ENCODE data around the gene ZNF683.

The ZNF683 gene

DNA sequence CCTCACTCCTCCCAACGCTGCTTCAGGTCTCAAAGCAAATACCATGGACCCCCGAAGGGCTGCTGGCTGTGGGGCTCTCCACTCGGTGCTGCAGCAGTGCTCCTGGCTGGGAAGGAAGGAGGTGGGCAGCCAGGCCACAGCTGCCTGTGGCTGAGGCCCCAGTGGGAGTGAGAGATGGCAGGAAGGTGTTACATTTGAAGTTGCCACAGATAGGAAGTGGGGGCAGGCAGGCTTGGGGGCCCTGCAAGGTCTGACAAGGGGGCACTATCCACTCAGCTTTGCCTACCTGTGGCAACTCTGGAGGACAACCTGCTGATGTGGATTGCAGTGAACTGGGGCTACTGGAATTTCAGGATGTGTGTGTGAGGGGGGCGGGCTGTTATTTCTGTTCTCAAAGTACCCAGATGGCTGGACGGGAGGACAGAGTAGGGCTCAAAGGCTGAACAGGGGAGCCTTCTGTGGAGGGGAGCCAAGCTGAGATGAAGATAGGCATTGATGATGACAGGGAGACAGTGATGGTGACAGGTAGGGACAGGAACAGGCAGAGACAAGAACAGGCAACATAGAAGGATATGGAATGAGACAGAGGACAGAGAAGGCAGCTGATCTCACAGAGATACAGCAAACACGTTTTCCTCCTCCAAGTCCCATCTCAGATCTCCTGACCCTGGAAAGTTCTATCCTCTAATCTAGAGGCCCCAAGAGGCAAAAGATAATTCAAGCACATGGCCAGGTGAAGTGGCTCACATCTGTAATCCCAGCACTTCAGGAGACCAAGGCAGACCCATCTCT is 1.8 kb downstream of the ZNF683 start:
- WGBS, 2 experiments, result 80 to 82% methylated on average over 6 of the region's 6 CpGs
- no peak overlapping the region for H3K27ac ChIP-seq (ENCODE audit: insufficient read depth, low read depth, low read length, poor library complexity, severe bottlenecking)
- H3K4me1 ChIP-seq (ENCODE audit: control insufficient read depth, insufficient read depth, low read length), result no peaks in the 10 kb centered on the region
- H3K36me3 ChIP-seq (ENCODE audit: control insufficient read depth, insufficient read depth, low read length), result no peaks in the 10 kb centered on the region
- no peak overlapping the region for H3K4me3 ChIP-seq (ENCODE audit: insufficient read depth, low read depth, low read length)
- H3K9me3 ChIP-seq (ENCODE audit: control insufficient read depth, low read length), result no peaks in the 10 kb centered on the region
- no peaks in the 10 kb centered on the region for H3K27me3 ChIP-seq (ENCODE audit: control insufficient read depth, insufficient read depth, low read length, poor library complexity, severe bottlenecking)

- no peaks in the 10 kb centered on the region for H3K9me3 ChIP-seq (ENCODE audit: control insufficient read depth, low read length)
- H3K36me3 ChIP-seq (ENCODE audit: control insufficient read depth, insufficient read depth, low read length), result no peaks in the 10 kb centered on the region
- no peak overlapping the region for H3K27ac ChIP-seq (ENCODE audit: insufficient read depth, low read depth, low read length, poor library complexity, severe bottlenecking)
- H3K27me3 ChIP-seq (ENCODE audit: control insufficient read depth, insufficient read depth, low read length, poor library complexity, severe bottlenecking), result no peaks in the 10 kb centered on the region
- WGBS, 2 experiments, result 94 to 98% methylated on average over 3 of the region's 3 CpGs
- H3K4me1 ChIP-seq (ENCODE audit: control insufficient read depth, insufficient read depth, low read length), result no peaks in the 10 kb centered on the region
- H3K4me3 ChIP-seq (ENCODE audit: insufficient read depth, low read depth, low read length), result no peak overlapping the region
These were observed 4.1 kb downstream of the ZNF683 start for GRCh38 chr1:26368486-26368885.

DNA sequence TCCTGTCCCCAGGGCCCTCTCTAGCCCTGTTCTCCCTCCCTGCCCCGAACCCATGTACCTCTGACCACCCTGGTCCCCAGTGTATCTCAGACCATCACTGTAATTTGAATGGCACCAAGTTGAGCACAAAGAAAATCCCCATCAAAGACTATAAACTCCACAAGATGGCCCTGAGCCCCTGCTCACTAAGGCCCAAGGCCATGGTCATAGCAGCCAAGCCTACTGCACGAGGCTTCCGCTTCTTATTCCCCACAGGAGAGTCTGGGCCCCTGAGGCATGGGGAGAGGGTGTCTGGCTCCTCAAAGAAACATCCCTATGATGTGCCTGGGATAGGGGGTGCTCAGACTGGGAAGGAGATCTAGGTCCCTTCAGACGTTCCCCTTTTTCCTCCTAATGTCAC is 4.5 kb downstream of the ZNF683 start:
- H3K4me1 ChIP-seq (ENCODE audit: control insufficient read depth, insufficient read depth, low read length), result no peaks in the 10 kb centered on the region
- H3K9me3 ChIP-seq (ENCODE audit: control insufficient read depth, low read length), result no peaks in the 10 kb centered on the region
- no peaks in the 10 kb centered on the region for H3K36me3 ChIP-seq (ENCODE audit: control insufficient read depth, insufficient read depth, low read length)
- H3K27ac ChIP-seq (ENCODE audit: insufficient read depth, low read depth, low read length, poor library complexity, severe bottlenecking), result no peak overlapping the region
- 89 to 91% methylated on average over 4 of the region's 4 CpGs for WGBS, 2 experiments
- no peak overlapping the region for H3K4me3 ChIP-seq (ENCODE audit: insufficient read depth, low read depth, low read length)
- peaks cover under 1% of the 10 kb centered on the region for H3K27me3 ChIP-seq (ENCODE audit: control insufficient read depth, insufficient read depth, low read length, poor library complexity, severe bottlenecking)

DNA sequence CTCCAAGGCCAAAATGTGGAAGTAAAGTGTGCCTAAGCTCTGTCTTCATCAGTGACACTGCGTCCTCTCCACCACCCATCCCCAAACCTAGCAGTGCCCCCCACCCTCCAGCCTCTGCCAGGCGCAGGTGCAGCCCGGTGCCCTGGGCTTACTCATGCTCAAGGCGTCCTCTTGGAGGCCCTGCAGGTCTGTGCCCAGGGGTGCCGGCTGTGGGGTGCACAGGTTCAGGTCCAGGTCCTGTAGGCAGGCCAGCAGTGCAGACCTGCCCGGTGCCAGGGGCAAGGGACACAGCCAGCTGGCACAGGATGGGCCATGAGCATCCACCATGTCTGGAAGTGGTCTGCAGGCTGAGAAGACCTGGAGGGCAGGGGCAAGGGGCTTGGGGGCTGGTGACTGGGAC is 5.1 kb downstream of the ZNF683 start:
- Histone ChIP-seq H3K36me3 (ENCODE audit: control insufficient read depth, insufficient read depth, low read length) (no peaks in the 10 kb centered on the region), H3K4me3 (ENCODE audit: insufficient read depth, low read depth, low read length) (no peak overlapping the region), H3K4me1 (ENCODE audit: control insufficient read depth, insufficient read depth, low read length) (no peaks in the 10 kb centered on the region), H3K27me3 (ENCODE audit: control insufficient read depth, insufficient read depth, low read length, poor library complexity, severe bottlenecking) (peaks cover 6% of the 10 kb centered on the region), H3K9me3 (ENCODE audit: control insufficient read depth, low read length) (no peaks in the 10 kb centered on the region), H3K27ac (ENCODE audit: insufficient read depth, low read depth, low read length, poor library complexity, severe bottlenecking) (no peak overlapping the region)
- 92% methylated on average over 6 of the region's 6 CpGs for WGBS, 2 experiments

GRCh38 chr1:26364956-26365355 is 7.6 kb downstream of the ZNF683 start:
- no peak overlapping the region for H3K27ac ChIP-seq (ENCODE audit: insufficient read depth, low read depth, low read length, poor library complexity, severe bottlenecking)
- H3K4me1 ChIP-seq (ENCODE audit: control insufficient read depth, insufficient read depth, low read length), result peaks cover 6% of the 10 kb centered on the region
- no peaks in the 10 kb centered on the region for H3K36me3 ChIP-seq (ENCODE audit: control insufficient read depth, insufficient read depth, low read length)
- WGBS, 2 experiments, result 92 to 94% methylated on average over 9 of the region's 9 CpGs
- H3K4me3 ChIP-seq (ENCODE audit: insufficient read depth, low read depth, low read length), result no peak overlapping the region
- peaks cover 31% of the 10 kb centered on the region for H3K27me3 ChIP-seq (ENCODE audit: control insufficient read depth, insufficient read depth, low read length, poor library complexity, severe bottlenecking)
- no peaks in the 10 kb centered on the region for H3K9me3 ChIP-seq (ENCODE audit: control insufficient read depth, low read length)

DNA sequence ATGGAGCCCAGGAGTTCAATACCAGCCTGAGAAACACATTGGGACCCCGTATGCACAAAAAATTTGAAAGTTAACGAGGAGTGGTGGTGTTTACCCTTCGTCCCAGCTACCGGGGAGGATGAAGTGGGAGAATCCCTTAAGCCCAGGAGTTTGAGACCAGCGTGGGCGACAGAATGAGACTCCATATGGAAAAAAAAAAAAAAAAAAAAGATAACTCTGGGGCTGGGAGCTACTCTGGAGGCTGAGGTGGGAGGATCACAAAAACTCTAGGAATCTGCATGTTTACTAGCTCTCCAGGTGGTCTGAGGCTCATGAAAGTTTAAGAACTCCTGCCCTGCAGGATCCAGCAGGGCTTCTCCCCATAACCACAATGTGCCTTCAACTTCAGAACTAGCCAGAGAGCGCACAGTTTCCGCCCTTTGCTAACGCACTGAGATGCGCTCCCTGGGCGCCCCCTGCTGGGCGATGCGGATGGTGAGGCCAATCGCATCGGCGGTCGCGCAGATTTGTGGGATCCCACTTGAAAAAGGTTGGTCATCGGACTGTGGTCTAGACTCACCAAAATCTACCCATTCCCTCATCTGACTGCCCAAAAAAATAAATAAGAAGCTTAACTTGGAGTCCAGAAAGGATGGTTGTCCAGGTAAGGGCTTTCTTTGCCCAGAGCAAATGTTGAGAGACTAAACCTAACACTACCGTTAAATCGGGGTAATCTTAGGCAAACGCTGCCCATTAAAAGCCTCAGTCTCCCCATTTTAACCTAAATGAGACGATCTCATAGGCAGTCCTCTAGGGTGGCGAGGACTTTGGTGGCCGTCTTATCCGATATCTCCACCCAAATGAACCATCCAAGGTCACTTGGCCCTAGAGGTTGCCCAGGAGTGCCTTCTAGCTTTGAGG is 8.8 kb downstream of the ZNF683 start:
- H3K4me1 ChIP-seq (ENCODE audit: control insufficient read depth, insufficient read depth, low read length), result peaks cover 6% of the 10 kb centered on the region
- peaks cover 42% of the 10 kb centered on the region for H3K27me3 ChIP-seq (ENCODE audit: control insufficient read depth, insufficient read depth, low read length, poor library complexity, severe bottlenecking)
- H3K4me3 ChIP-seq (ENCODE audit: insufficient read depth, low read depth, low read length), result no peak overlapping the region
- H3K9me3 ChIP-seq (ENCODE audit: control insufficient read depth, low read length), result no peaks in the 10 kb centered on the region
- 43 to 45% methylated on average over 26 of the region's 26 CpGs for WGBS, 2 experiments
- no peak overlapping the region for H3K27ac ChIP-seq (ENCODE audit: insufficient read depth, low read depth, low read length, poor library complexity, severe bottlenecking)
- H3K36me3 ChIP-seq (ENCODE audit: control insufficient read depth, insufficient read depth, low read length), result no peaks in the 10 kb centered on the region

DNA sequence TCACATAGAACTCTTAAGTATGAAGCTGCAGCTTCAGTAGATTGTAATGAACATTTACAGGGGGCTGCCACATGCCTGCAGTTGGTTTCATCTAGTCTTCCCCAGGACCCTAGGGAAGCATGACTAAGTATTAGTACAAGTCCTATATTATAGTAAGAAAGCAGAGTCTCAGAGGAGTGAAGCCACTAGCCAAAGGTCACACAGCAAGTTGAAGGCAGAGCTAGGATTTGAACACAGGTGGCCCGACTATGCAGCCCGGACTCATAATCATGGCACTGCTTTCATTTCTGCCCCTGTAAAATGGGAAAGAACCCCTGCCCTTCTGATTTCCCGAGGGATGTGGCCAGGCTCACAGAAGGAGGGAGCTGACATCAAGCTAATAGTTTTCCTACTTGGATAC is 10.2 kb downstream of the ZNF683 start:
- peaks cover 46% of the 10 kb centered on the region for H3K27me3 ChIP-seq (ENCODE audit: control insufficient read depth, insufficient read depth, low read length, poor library complexity, severe bottlenecking)
- no peaks in the 10 kb centered on the region for H3K36me3 ChIP-seq (ENCODE audit: control insufficient read depth, insufficient read depth, low read length)
- 95 to 96% methylated on average over 3 of the region's 3 CpGs for WGBS, 2 experiments
- no peaks in the 10 kb centered on the region for H3K9me3 ChIP-seq (ENCODE audit: control insufficient read depth, low read length)
- no peak overlapping the region for H3K27ac ChIP-seq (ENCODE audit: insufficient read depth, low read depth, low read length, poor library complexity, severe bottlenecking)
- H3K4me1 ChIP-seq (ENCODE audit: control insufficient read depth, insufficient read depth, low read length), result peaks cover 6% of the 10 kb centered on the region
- no peak overlapping the region for H3K4me3 ChIP-seq (ENCODE audit: insufficient read depth, low read depth, low read length)

DNA sequence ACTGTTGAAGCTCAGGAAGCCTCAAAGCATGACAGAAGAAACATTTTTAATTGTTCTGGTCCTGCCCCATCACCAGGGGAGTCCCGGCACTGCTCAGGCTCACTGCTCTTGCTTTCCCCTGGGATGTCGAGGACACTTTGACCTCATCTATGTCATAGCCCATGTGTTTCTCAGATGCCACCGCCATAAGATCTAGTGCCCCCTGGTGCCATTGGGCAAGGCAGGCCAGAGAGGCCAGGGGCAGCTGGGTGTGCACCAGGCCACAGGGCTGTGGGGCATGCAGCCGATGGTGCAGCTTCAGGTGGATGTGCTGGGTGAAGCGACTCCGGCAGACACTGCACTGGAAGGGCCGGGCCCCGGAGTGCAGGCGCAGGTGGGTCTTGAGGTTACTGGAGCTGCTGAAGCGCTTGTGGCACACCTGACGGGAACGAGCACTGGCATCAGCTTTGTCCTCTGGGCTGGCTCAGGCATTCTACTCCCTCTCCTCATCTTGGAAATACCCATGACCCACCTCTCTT is 10.9 kb downstream of the ZNF683 start:
- Histone ChIP-seq H3K4me3 (ENCODE audit: insufficient read depth, low read depth, low read length) (no peak overlapping the region), H3K36me3 (ENCODE audit: control insufficient read depth, insufficient read depth, low read length) (no peaks in the 10 kb centered on the region), H3K9me3 (ENCODE audit: control insufficient read depth, low read length) (no peaks in the 10 kb centered on the region), H3K27ac (ENCODE audit: insufficient read depth, low read depth, low read length, poor library complexity, severe bottlenecking) (no peak overlapping the region), H3K27me3 (ENCODE audit: control insufficient read depth, insufficient read depth, low read length, poor library complexity, severe bottlenecking) (peaks cover 46% of the 10 kb centered on the region), H3K4me1 (ENCODE audit: control insufficient read depth, insufficient read depth, low read length) (peaks cover 11% of the 10 kb centered on the region)
- 91% methylated on average over 12 of the region's 12 CpGs for WGBS, 2 experiments

DNA sequence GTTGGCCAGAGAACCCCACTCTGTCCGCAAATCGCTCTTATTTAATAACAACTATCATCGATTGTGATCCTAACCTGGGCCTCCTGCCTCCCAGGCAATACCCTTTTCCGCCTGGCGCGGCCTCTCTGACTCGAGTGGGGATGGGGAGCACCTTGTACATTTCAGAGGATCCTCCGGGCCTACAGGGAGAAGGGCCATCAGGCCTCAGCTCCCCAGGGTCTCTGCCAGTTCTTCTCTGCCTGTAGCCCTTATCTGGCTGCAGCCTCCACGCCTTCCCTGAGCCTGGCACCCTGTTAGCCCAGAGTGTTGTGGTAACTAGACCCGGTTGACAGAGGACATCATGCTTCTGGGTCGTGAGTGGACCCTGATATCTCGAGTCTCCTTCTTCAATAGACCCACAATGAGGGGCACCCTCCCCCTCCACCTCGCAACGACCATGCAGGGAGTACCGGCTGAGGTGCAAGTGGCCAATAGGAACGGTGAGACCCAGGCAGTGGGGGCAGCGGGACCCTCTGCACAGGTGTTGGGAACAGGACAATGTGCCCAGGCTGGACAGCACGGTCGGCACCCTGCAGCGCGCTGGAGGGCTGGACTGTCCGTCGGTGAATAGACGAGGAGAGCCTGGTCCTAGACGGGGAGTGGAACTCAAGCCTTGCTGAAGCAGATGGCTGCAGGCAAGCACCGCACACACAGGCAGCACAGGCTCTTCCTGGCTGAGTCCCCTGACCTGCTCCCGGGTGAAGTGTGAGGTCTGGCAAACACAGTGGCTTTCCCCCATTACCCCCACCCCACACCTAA is 11.5 kb downstream of the ZNF683 start:
- Histone ChIP-seq H3K36me3 (ENCODE audit: control insufficient read depth, insufficient read depth, low read length) (no peaks in the 10 kb centered on the region), H3K27me3 (ENCODE audit: control insufficient read depth, insufficient read depth, low read length, poor library complexity, severe bottlenecking) (peaks cover 46% of the 10 kb centered on the region), H3K4me3 (ENCODE audit: insufficient read depth, low read depth, low read length) (peak overlapping the region; percentile 48), H3K4me1 (ENCODE audit: control insufficient read depth, insufficient read depth, low read length) (peaks cover 15% of the 10 kb centered on the region), H3K27ac (ENCODE audit: insufficient read depth, low read depth, low read length, poor library complexity, severe bottlenecking) (no peak overlapping the region), H3K9me3 (ENCODE audit: control insufficient read depth, low read length) (no peaks in the 10 kb centered on the region)
- 81% methylated on average over 27 of the region's 27 CpGs for WGBS, 2 experiments
